ENCODE measurements around the gene ZNF26.

DNA sequence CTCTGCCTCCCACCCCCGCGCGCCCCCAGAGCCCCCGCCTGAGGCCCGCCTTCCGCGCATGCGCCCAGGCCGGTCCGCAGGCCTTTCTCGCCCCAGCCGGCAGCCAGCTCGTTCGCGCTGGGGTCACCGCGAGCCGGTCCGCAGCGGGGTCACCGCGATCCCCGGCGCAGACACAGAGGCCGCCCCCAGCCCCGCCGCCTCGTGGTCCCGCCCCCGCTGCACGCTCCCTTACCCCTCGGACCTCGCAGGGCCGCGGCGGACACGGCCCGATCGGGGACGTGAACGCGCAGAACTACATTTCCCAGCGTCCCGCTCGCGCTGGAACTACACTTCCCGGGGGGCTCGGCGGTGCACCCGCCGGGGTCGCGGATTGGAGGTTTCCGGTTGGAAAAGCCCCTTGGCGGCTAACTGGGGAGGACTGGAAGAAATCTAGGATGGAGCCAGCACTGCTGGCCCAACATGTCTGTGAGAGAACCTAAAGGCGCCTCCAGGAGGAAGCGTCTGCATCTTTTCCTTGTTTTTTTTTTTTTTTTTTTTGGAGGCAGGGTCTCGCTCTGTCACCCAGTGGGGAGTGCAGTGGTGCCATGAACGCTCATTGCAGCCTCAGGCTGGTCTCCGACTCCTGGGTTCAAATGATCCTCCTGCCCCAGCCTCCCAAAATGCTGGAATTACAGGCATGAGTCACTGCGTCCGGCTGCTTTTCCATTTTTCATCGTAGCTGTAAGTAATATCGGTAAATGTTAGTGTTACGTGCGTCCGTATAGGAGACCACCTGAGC, 30.0 kb upstream of the ZNF26 start, which contains the start of gene ZNF605:
- no peak for TF ChIP-seq EZH2 (IDR thresholded peaks at IDR 0.05; ENCODE audit: borderline replicate concordance, low read depth, low read length, severe bottlenecking)
- TF ChIP-seq, protein P1, sequence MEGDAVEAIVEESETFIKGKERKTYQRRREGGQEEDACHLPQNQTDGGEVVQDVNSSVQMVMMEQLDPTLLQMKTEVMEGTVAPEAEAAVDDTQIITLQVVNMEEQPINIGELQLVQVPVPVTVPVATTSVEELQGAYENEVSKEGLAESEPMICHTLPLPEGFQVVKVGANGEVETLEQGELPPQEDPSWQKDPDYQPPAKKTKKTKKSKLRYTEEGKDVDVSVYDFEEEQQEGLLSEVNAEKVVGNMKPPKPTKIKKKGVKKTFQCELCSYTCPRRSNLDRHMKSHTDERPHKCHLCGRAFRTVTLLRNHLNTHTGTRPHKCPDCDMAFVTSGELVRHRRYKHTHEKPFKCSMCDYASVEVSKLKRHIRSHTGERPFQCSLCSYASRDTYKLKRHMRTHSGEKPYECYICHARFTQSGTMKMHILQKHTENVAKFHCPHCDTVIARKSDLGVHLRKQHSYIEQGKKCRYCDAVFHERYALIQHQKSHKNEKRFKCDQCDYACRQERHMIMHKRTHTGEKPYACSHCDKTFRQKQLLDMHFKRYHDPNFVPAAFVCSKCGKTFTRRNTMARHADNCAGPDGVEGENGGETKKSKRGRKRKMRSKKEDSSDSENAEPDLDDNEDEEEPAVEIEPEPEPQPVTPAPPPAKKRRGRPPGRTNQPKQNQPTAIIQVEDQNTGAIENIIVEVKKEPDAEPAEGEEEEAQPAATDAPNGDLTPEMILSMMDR (IDR thresholded peaks at IDR 0.05; ENCODE audit: borderline replicate concordance, extremely low read depth, low read length, poor library complexity, severe bottlenecking): no peak
